ENCODE measurements around the gene LIPK. TPM values are rescaled to one million over a fixed set of nuclear protein-coding genes. Genes with fewer than 3 reads are reported as not detected.

The LIPK gene
- total and polyA plus RNA-seq, 9 of the 15 experiments (the other 6 are each of a cell fraction or from before 2014, with no cell fraction given), result not detected

DNA sequence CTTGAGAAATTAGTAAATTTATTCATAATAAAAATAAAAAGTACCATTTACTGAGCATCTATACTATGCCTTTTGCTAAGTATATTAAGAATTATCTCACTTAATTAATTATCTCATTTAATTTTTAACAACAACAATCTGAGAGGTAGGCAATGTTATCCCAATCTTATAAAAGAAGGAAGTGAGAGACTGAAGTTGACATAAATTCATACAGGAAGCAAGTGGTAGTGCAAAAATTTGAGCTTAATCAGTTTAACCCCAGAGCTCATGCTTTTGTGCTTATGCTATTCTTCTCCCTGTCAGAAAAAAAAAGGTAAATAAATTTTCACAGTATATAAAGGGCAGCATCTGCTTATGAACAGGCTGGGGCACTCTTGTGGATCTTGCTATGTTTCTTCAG is 44.5 kb upstream of the LIPK start:
- no peak overlapping the region for H3K4me3 ChIP-seq
- DNase-seq (ENCODE audit: extremely low read depth in 1 of 4, low spot score in 3 of 4) (no peak), ATAC-seq (no peak), FAIRE-seq (no peak)
- BruUV-seq (replicated peaks), result no TSS peak
- TF ChIP-seq COPS2 (conservative IDR thresholded peaks at IDR 0.05) (no peak), XRCC3 (IDR thresholded peaks at IDR 0.05) (no peak), ZNF561 (CRISPR knock-in tag; conservative IDR thresholded peaks at IDR 0.05) (no peak), ZBTB7A (IDR thresholded peaks at IDR 0.05; ENCODE audit: borderline replicate concordance, control insufficient read depth, low read depth, low read length) (no peak), ZNF212 (CRISPR knock-in tag; IDR thresholded peaks at IDR 0.05) (no peak), ZNF444 (CRISPR knock-in tag; IDR thresholded peaks at IDR 0.05) (no peak), MCM3 (IDR thresholded peaks at IDR 0.05) (no peak), HEY1 (CRISPR knock-in tag; IDR thresholded peaks at IDR 0.05; ENCODE audit: borderline replicate concordance) (no peak), HMG20B (CRISPR knock-in tag; IDR thresholded peaks at IDR 0.05) (no peak), POLR2H (tag; IDR thresholded peaks at IDR 0.05; ENCODE audit: low read depth) (no peak), KDM1A (IDR thresholded peaks at IDR 0.05) (no peak)
- H3K79me2 ChIP-seq (ENCODE audit: control insufficient read depth, insufficient read depth, low read length), result no peaks in the 10 kb centered on the region
- H3K9me3 ChIP-seq (replicated peaks; ENCODE audit: control insufficient read depth, insufficient read depth, low read depth, low read length), result no peaks in the 10 kb centered on the region
- CTCF ChIA-PET (ENCODE audit: low intra/inter-chr PET ratio), result no interaction called here
- H3K9me1 ChIP-seq (ENCODE audit: control insufficient read depth, insufficient read depth, low read length), result no peaks in the 10 kb centered on the region
- no peak overlapping the region for H3K27ac ChIP-seq (ENCODE audit: extremely low read depth, low read depth, low read length)
- no peak overlapping the region for H3K9ac ChIP-seq (ENCODE audit: insufficient read depth in 1 of 2, low read depth in 2 of 2, low read length in 2 of 2)
- no peak overlapping the region for H3K4me2 ChIP-seq (ENCODE audit: insufficient read depth, low read length)
- intact Hi-C loops (cut with micrococcal nuclease), result no loop called here
- no peaks in the 10 kb centered on the region for H4K20me1 ChIP-seq (replicated peaks; ENCODE audit: control insufficient read depth, insufficient read depth, low read length)
- no peaks in the 10 kb centered on the region for H3K4me1 ChIP-seq (replicated peaks in 1 of 2; ENCODE audit: control insufficient read depth in 2 of 2, insufficient read depth in 2 of 2, low read length in 2 of 2)
- in situ Hi-C loops (cut with MboI), result no loop called here
- H3K27me3 ChIP-seq (ENCODE audit: control insufficient read depth in 2 of 2, insufficient read depth in 2 of 2, low read length in 2 of 2), result no peaks in the 10 kb centered on the region
- H3K36me3 ChIP-seq (ENCODE audit: control insufficient read depth, insufficient read depth, low read length), result no peaks in the 10 kb centered on the region
- no peak overlapping the region for H2AFZ ChIP-seq (ENCODE audit: low read depth, low read length)
- POLR2A ChIA-PET, result no interaction called here

Measured in K562 (cell line).